Peyer's patch (tissue), 4 donors: ENCODE measurements around the gene CLDN25. TPM values are rescaled to one million over a fixed set of nuclear protein-coding genes. Genes with fewer than 3 reads are reported as not detected.

Source experiments
- DNase-seq, 3 donors: peaks; one replicate each; pipeline ENCODE4 v3.0.0-alpha.2; 2017 to 2019
- H3K27ac ChIP-seq, 4 donors: fragments of 200-600 bp; sonication (generic); one replicate each; pipeline ENCODE4 v1.5.1; 2016 to 2019
- H3K27me3 ChIP-seq, 2 donors: fragments of 200-600 bp; sonication (generic); one replicate each; pipeline ENCODE4 v1.5.1; 2019
- H3K36me3 ChIP-seq, 3 donors: fragments of 200-600 bp; sonication (generic); one replicate each; pipeline ENCODE4 v1.5.1; 2016 to 2019
- H3K4me1 ChIP-seq, 4 donors: fragments of 200-600 bp; sonication (generic); one replicate each; pipeline ENCODE4 v1.5.1; 2016 to 2019
- H3K4me3 ChIP-seq, 4 donors: fragments of 200-600 bp; sonication (generic); 1 replicate in 3 of 4; 2 replicates in 1 of 4; pipeline ENCODE4 v1.5.1; 2016 to 2019; ENCODE audit warnings: mild to moderate bottlenecking in 1 of 4
- H3K9me3 ChIP-seq, 4 donors: fragments of 200-600 bp; sonication (generic); one replicate each; pipeline ENCODE4 v1.5.1; 2016 to 2019; ENCODE audit warnings: mild to moderate bottlenecking in 1 of 4
- CTCF ChIP-seq, 6 experiments: fragments of 450-650 bp in 4 of 6; fragments of 200-600 bp in 2 of 6; sonication (generic) in 1 of 6; IDR thresholded peaks; one replicate each; pipeline ENCODE4 v1.5.1; 2017 to 2019; ENCODE audit warnings: antibody characterized with exemption in 6 of 6, mild to moderate bottlenecking in 3 of 6, moderate library complexity in 1 of 6
- POLR2A ChIP-seq, 2 donors: fragments of 450-650 bp; IDR thresholded peaks; one replicate each; pipeline ENCODE4 v1.5.1; 2017; ENCODE audit warnings: antibody characterized with exemption in 2 of 2, mild to moderate bottlenecking in 2 of 2, moderate library complexity in 2 of 2
- small RNA-seq, 2 donors: library from RNA; depleted of rRNA; stranded (forward); fragments of <200 nt; gene quantifications; one replicate each; pipeline ENCODE3, GENCODE V24; 2016
- total RNA-seq, 4 donors: library from RNA; depleted of rRNA; stranded (reverse); fragments of >200 nt; gene quantifications; one replicate each; pipeline ENCODE4 v1.1.0, GENCODE V29; 2016

The CLDN25 gene
- total RNA-seq, 4 donors from 2014 or later: not detected

DNA sequence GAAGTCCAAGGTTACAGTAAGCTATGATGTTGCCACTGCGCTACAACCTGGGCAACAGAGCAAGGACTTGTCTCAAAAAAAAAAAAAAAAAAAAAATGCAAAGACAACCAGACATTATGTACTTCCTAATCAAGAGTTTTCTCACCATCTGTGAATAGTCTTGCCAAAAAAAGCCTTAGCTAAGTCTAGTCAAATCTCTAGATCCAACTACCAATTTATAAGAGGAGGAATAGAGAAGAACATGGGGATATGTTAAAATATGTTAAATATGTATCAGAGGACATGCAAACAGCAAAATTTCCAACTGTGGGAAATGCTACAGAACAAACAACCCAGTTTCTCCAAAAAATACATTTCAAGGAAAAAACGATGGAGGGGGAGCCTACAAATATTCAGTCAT, 50.2 kb downstream of the CLDN25 start:
- H3K4me3 ChIP-seq: no peak overlapping the region
- no peaks in the 10 kb centered on the region for H3K4me1 ChIP-seq
- H3K9me3 ChIP-seq: no peaks in the 10 kb centered on the region
- no peak for DNase-seq
- peaks cover 0 to 43% (median 0%) of the 10 kb centered on the region in 3 donors for H3K36me3 ChIP-seq
- no peaks in the 10 kb centered on the region for H3K27me3 ChIP-seq
- no peak overlapping the region for H3K27ac ChIP-seq
- TF ChIP-seq POLR2A (IDR thresholded peaks at IDR 0.05): no peak
- TF ChIP-seq CTCF (IDR thresholded peaks at IDR 0.05): no peak

Small RNA genes within 50 kb of the gene (small RNA-seq; reads per million reads assigned to genes)
- gene LRRC37A13P (0 reads per million in 2 donors), gene RPS29P19 (0 reads per million in 2 donors)

Other genes starting within 250 kb of the CLDN25 start
- 1 to 10 TPM in 1 of 4 donors, not detected in 3; 1.5 TPM for gene TMPRSS5, start 73.5 kb upstream of the CLDN25 start, total RNA-seq
- gene ZW10, start 6.1 kb upstream of the CLDN25 start, total RNA-seq: 10 to 100 TPM in 2 of 4 donors, 1 to 10 TPM in 2; 8.7 to 25.6 (median 9.7) TPM
- gene USP28, start 95.8 kb downstream of the CLDN25 start, total RNA-seq: 10 to 100 TPM in 3 of 4 donors, 1 to 10 TPM in 1; 7.8 to 64.4 (median 20.6) TPM
- gene HTR3B, start 125.0 kb downstream of the CLDN25 start, total RNA-seq: under 1 TPM in 1 of 4 donors, not detected in 3; 0.76 TPM
- gene HTR3A, start 195.3 kb downstream of the CLDN25 start, total RNA-seq: 1 to 10 TPM in 1 of 4 donors, under 1 TPM in 2, not detected in 1; 0.80 to 1.7 (median 0.95) TPM